HL-60 (cell line): Measurements from ENCODE around the gene SCYL1.

ENCODE experiments used
- GABPA ChIP-seq: IDR thresholded peaks from 2 replicates; pipeline ENCODE4 v1.6.1; 2012; ENCODE audit warnings: low read depth
- POLR2AphosphoS5 ChIP-seq: IDR thresholded peaks from 2 replicates; pipeline ENCODE4 v1.6.1; 2012; ENCODE audit warnings: low read depth
- SPI1 ChIP-seq: IDR thresholded peaks from 2 replicates; pipeline ENCODE4 v1.6.1; 2012; ENCODE audit warnings: low read depth, mild to moderate bottlenecking, borderline replicate concordance
- TF ChIP-seq, protein P1 (sequence below): IDR thresholded peaks from one replicate; pipeline ENCODE4 v1.5.1; 2011; ENCODE audit warnings: low read length, control low read depth, inconsistent platforms; ENCODE audit not compliant: insufficient read depth
- TF ChIP-seq, protein P2 (sequence below): IDR thresholded peaks from 2 replicates; pipeline ENCODE4 v1.6.1; 2012; ENCODE audit warnings: low read depth; ENCODE audit not compliant: insufficient replicate concordance

DNA sequence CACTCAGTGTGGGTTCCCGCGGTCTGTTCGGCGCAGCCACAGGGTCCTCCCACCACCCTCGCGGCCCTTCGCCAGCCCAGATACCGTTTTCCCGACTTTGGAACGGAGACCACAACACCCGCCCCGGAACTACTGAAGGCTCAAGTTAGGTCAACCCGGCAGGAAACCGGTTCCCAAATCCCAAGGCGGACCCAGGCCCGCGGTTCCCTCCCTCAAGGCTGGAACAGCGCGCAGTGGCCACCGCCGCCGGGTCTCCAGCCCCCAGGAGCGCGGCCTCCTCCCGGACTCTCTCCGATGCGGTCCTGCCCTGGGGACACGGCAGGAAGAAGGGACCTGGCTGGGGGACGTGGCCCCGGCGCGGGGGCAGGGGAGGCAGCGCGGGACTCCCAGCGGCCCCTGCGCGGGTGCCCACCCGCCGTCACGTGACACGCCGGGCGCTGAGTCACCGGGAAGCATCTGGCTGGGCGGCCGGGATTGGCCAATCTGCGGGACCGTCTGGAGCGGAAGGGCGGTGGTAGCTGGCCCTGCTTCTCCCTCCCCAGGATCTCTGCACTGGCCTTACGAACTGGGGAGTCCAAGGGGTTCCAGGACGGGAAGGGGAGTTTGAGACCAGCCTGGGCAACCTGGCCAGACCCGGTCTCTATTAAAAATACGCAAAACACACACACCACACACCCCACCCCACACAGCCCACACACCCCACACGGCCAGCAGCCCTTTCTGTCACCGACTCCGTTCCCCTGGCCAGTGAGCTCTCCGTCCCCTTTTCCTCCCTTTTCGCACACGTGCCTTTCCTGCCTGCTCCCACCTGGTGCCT is 47.5 kb upstream of the SCYL1 start:
- TF ChIP-seq, protein P1, sequence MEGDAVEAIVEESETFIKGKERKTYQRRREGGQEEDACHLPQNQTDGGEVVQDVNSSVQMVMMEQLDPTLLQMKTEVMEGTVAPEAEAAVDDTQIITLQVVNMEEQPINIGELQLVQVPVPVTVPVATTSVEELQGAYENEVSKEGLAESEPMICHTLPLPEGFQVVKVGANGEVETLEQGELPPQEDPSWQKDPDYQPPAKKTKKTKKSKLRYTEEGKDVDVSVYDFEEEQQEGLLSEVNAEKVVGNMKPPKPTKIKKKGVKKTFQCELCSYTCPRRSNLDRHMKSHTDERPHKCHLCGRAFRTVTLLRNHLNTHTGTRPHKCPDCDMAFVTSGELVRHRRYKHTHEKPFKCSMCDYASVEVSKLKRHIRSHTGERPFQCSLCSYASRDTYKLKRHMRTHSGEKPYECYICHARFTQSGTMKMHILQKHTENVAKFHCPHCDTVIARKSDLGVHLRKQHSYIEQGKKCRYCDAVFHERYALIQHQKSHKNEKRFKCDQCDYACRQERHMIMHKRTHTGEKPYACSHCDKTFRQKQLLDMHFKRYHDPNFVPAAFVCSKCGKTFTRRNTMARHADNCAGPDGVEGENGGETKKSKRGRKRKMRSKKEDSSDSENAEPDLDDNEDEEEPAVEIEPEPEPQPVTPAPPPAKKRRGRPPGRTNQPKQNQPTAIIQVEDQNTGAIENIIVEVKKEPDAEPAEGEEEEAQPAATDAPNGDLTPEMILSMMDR: no peak
- TF ChIP-seq POLR2AphosphoS5 (peak; percentile 90), SPI1 (peak; percentile 29; the same call in 1 of the 2 replicates), GABPA (peak; percentile 71)
- TF ChIP-seq, protein P2, sequence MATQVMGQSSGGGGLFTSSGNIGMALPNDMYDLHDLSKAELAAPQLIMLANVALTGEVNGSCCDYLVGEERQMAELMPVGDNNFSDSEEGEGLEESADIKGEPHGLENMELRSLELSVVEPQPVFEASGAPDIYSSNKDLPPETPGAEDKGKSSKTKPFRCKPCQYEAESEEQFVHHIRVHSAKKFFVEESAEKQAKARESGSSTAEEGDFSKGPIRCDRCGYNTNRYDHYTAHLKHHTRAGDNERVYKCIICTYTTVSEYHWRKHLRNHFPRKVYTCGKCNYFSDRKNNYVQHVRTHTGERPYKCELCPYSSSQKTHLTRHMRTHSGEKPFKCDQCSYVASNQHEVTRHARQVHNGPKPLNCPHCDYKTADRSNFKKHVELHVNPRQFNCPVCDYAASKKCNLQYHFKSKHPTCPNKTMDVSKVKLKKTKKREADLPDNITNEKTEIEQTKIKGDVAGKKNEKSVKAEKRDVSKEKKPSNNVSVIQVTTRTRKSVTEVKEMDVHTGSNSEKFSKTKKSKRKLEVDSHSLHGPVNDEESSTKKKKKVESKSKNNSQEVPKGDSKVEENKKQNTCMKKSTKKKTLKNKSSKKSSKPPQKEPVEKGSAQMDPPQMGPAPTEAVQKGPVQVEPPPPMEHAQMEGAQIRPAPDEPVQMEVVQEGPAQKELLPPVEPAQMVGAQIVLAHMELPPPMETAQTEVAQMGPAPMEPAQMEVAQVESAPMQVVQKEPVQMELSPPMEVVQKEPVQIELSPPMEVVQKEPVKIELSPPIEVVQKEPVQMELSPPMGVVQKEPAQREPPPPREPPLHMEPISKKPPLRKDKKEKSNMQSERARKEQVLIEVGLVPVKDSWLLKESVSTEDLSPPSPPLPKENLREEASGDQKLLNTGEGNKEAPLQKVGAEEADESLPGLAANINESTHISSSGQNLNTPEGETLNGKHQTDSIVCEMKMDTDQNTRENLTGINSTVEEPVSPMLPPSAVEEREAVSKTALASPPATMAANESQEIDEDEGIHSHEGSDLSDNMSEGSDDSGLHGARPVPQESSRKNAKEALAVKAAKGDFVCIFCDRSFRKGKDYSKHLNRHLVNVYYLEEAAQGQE: no peak
